ENCODE data around the gene ATP5MC2. TPM values are rescaled to one million over a fixed set of nuclear protein-coding genes. Genes with fewer than 3 reads are reported as not detected.
A peak's percentile ranks its signal among the peaks of the same experiment; 100 is the strongest.

Gene ATP5MC2
- total and polyA plus RNA-seq, 2 of the 4 experiments (the other 2 are of a cell fraction): 309 to 361 TPM

DNA sequence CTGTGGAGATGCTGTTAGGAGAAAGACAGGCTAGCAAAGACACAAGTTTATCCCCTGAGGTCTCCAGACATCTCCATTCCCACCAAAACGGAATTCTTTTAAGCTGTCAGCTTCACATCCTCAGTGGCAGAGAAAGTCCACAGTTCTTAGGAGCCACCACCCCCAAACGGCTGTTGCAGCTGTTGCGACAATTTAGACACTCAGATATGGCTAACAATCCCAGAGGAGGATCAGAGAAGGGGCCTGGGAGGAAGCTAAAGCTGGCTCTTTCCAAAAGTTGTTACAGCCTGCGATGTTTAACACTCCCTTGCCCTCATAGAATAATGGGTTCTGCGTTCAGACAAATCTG, 1.9 kb upstream of the ATP5MC2 start:
- peak overlapping the region; percentile 24; the same call in 1 of the 2 replicates for H3K18ac ChIP-seq (ENCODE audit: low read depth, low read length)
- H3K9ac ChIP-seq (ENCODE audit: low read depth, low read length): peak overlapping the region; percentile 57; the same call in 1 of the 2 replicates
- TF ChIP-seq RFX5 (IDR thresholded peaks at IDR 0.05; ENCODE audit: low read depth, low read length) (no peak), CEBPB (IDR thresholded peaks at IDR 0.05; ENCODE audit: low read depth, low read length) (no peak), SMC3 (IDR thresholded peaks at IDR 0.05; ENCODE audit: low read depth, low read length) (no peak), POLR2A (IDR thresholded peaks at IDR 0.05; ENCODE audit: low read depth, low read length) (no peak), RCOR1 (IDR thresholded peaks at IDR 0.05; ENCODE audit: insufficient replicate concordance, low read length) (no peak), NFE2L2 (IDR thresholded peaks at IDR 0.05; ENCODE audit: low read depth, low read length) (no peak)
- TF ChIP-seq, protein P1, sequence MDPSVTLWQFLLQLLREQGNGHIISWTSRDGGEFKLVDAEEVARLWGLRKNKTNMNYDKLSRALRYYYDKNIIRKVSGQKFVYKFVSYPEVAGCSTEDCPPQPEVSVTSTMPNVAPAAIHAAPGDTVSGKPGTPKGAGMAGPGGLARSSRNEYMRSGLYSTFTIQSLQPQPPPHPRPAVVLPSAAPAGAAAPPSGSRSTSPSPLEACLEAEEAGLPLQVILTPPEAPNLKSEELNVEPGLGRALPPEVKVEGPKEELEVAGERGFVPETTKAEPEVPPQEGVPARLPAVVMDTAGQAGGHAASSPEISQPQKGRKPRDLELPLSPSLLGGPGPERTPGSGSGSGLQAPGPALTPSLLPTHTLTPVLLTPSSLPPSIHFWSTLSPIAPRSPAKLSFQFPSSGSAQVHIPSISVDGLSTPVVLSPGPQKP (IDR thresholded peaks at IDR 0.05; ENCODE audit: borderline replicate concordance, low read depth, low read length): no peak
- TF ChIP-seq, protein P2, sequence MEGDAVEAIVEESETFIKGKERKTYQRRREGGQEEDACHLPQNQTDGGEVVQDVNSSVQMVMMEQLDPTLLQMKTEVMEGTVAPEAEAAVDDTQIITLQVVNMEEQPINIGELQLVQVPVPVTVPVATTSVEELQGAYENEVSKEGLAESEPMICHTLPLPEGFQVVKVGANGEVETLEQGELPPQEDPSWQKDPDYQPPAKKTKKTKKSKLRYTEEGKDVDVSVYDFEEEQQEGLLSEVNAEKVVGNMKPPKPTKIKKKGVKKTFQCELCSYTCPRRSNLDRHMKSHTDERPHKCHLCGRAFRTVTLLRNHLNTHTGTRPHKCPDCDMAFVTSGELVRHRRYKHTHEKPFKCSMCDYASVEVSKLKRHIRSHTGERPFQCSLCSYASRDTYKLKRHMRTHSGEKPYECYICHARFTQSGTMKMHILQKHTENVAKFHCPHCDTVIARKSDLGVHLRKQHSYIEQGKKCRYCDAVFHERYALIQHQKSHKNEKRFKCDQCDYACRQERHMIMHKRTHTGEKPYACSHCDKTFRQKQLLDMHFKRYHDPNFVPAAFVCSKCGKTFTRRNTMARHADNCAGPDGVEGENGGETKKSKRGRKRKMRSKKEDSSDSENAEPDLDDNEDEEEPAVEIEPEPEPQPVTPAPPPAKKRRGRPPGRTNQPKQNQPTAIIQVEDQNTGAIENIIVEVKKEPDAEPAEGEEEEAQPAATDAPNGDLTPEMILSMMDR (conservative IDR thresholded peaks at IDR 0.05; ENCODE audit: low read depth, low read length): no peak
- no peaks in the 10 kb centered on the region for H4K20me1 ChIP-seq (ENCODE audit: insufficient read depth, low read length)
- no peak for ATAC-seq (ENCODE audit: low read depth)
- H3K4me3 ChIP-seq (ENCODE audit: insufficient read depth, low read depth, low read length): no peak overlapping the region
- peak overlapping the region; percentile 75 to 98 for H4K8ac ChIP-seq (ENCODE audit: low read depth in 2 of 2, low read length in 2 of 2)
- intact Hi-C loops (cut with micrococcal nuclease) (loop anchor here (5.0 kb wide), 1 partner anchor 50 kb away; the partner anchor contains the start of gene CALCOCO1), dilution Hi-C loops (cut with HindIII; ENCODE audit: low sequenced_read_pairs, unreplicated experiment) (no loop called here), in situ Hi-C loops (cut with MboI; ENCODE audit: low sequenced_read_pairs) (loop anchor here (5.0 kb wide), 1 partner anchor 135 kb away; no protein-coding TSS in a partner anchor)
- no peak overlapping the region for H2BK5ac ChIP-seq (ENCODE audit: low read depth, low read length, poor library complexity, severe bottlenecking)
- no peaks in the 10 kb centered on the region for H3K27me3 ChIP-seq (ENCODE audit: control insufficient read depth, insufficient read depth, low read length)
- POLR2A ChIA-PET (ENCODE audit: unreplicated experiment): interaction anchor here (0.5 kb wide), 1 partner anchor 50 kb away, joined by 3 read pairs; no protein-coding TSS in a partner anchor
- peak overlapping the region; percentile 85 for H3K23ac ChIP-seq (ENCODE audit: low read depth, low read length)
- no peak overlapping the region; the same call in 1 of the 2 replicates for H2AK5ac ChIP-seq (ENCODE audit: low read depth, low read length)
- 0 out of 2 replicates have a peak overlapping the region, but pooled peaks have one; percentile 58 for H3K56ac ChIP-seq (ENCODE audit: extremely low read depth, insufficient read depth, low read length)
- no CpG with 5 or more reads among the region's 5 CpGs for WGBS, 2 experiments (ENCODE audit: extremely low coverage in 2 of 2, insufficient read length in 1 of 2)
- H3K36me3 ChIP-seq (ENCODE audit: control insufficient read depth, insufficient read depth, low read length): peaks cover 3% of the 10 kb centered on the region
- peak overlapping the region; percentile 97 for H2AFZ ChIP-seq (replicated peaks; ENCODE audit: low read length, poor library complexity)
- no peaks in the 10 kb centered on the region for H3K9me3 ChIP-seq (ENCODE audit: control insufficient read depth, insufficient read depth, low read length)
- BruUV-seq (replicated peaks): no TSS peak
- H3K27ac ChIP-seq (ENCODE audit: insufficient read depth, low read length): no peak overlapping the region; the same call in 1 of the 2 replicates
- DNase-seq: no peak
- H2BK120ac ChIP-seq (ENCODE audit: low read depth, low read length): peak overlapping the region; percentile 7
- peak overlapping the region; percentile 69 for H3K4ac ChIP-seq (ENCODE audit: low read depth, low read length)
- peak overlapping the region; percentile 26; the same call in 1 of the 2 replicates for H3K14ac ChIP-seq (replicated peaks; ENCODE audit: low read depth, low read length)
- H2AK9ac ChIP-seq (replicated peaks; ENCODE audit: low read depth, low read length, poor library complexity): no peak overlapping the region
- CTCF ChIA-PET: interaction anchor here (1.2 kb wide), 1 partner anchor 53 kb away, joined by 4 read pairs; no protein-coding TSS in a partner anchor
- peak overlapping the region; percentile 80; the same call in 2 of the 3 replicates for H2BK15ac ChIP-seq (ENCODE audit: low read depth, low read length)
- H2BK20ac ChIP-seq (ENCODE audit: low read depth, low read length): peak overlapping the region; percentile 32; the same call in 1 of the 2 replicates
- peak overlapping the region; percentile 73 for H4K5ac ChIP-seq (ENCODE audit: low read depth, low read length)
- H4K91ac ChIP-seq (ENCODE audit: insufficient read depth, low read depth, low read length): peak overlapping the region; percentile 50
- peaks cover 20 to 23% of the 10 kb centered on the region in 2 experiments for H3K79me1 ChIP-seq (ENCODE audit: low read depth in 1 of 2, low read length in 2 of 2)
- H3K4me2 ChIP-seq (ENCODE audit: low read depth, low read length): peak overlapping the region; percentile 45; the same call in 1 of the 2 replicates
- H3K4me1 ChIP-seq (ENCODE audit: control insufficient read depth, insufficient read depth, low read length): peaks cover 18% of the 10 kb centered on the region
- 0 out of 2 replicates have a peak, but pooled peaks cover 12% of the 10 kb centered on the region for H3K9me1 ChIP-seq (ENCODE audit: insufficient read depth, low read length)
